Testis (tissue), 2 donors: ENCODE data around the gene TRPV5.

ENCODE experiments used
- POLR2A ChIP-seq: fragments of 450-650 bp; IDR thresholded peaks from one replicate; pipeline ENCODE4 v1.6.1; 2017; ENCODE audit warnings: antibody characterized with exemption, mild to moderate bottlenecking, moderate library complexity
- TF ChIP-seq, protein P1 (sequence below), 3 experiments: fragments of 450-650 bp in 2 of 3; fragments of 200-600 bp in 1 of 3; sonication (generic) in 1 of 3; IDR thresholded peaks; one replicate each; pipeline ENCODE4 v1.5.1; 2016 to 2019; ENCODE audit warnings: antibody characterized with exemption in 3 of 3, mild to moderate bottlenecking in 2 of 3, moderate library complexity in 1 of 3

DNA sequence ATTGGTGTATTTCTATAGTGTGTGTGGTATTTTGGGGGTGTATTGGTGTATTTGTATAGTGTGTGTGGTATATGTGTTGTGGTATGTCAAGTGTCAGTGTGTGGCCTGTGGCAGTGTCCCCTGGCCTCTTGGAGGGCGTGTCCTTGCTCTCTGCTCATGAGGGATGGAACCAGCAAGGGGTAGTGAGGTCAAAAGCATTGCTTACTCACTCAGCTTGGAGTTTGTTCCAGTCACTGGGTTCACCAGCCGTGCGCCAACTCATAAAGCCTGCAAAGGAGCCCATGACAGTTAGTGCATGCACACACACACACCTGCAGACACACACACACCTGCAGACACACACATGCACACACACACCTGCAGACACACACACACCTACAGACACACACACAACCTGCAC, 43.7 kb downstream of the TRPV5 start:
- TF ChIP-seq, protein P1, sequence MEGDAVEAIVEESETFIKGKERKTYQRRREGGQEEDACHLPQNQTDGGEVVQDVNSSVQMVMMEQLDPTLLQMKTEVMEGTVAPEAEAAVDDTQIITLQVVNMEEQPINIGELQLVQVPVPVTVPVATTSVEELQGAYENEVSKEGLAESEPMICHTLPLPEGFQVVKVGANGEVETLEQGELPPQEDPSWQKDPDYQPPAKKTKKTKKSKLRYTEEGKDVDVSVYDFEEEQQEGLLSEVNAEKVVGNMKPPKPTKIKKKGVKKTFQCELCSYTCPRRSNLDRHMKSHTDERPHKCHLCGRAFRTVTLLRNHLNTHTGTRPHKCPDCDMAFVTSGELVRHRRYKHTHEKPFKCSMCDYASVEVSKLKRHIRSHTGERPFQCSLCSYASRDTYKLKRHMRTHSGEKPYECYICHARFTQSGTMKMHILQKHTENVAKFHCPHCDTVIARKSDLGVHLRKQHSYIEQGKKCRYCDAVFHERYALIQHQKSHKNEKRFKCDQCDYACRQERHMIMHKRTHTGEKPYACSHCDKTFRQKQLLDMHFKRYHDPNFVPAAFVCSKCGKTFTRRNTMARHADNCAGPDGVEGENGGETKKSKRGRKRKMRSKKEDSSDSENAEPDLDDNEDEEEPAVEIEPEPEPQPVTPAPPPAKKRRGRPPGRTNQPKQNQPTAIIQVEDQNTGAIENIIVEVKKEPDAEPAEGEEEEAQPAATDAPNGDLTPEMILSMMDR (IDR thresholded peaks at IDR 0.05): no peak
- no peak for TF ChIP-seq POLR2A
